ENCODE data around the gene DENND2A. TPM values are rescaled to one million over a fixed set of nuclear protein-coding genes. Genes with fewer than 3 reads are reported as not detected.

The DENND2A gene
- total and polyA plus RNA-seq, 10 of the 15 experiments (the other 5 are each of a cell fraction or from before 2014, with no cell fraction given), result 0.01 TPM; not detected in 9

DNA sequence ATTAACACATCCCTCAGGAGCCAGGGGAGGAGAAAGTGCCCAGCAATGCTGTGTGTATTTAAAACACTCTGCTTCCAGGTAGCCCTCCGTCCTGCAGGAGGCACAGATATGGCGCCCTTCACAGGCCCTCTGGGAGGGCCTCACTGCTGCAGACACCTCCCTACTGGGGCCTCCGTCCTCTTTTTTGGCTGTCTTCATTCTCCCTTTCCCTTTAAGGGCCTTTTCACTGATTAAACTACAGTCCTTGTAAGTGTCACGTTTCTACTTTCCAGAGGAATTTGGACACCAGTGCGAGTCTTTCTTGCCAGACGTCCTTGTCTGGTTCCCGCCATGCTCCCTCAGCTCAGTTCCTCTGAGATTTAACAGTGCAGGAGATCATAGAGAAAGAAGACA, 121.6 kb downstream of the DENND2A start (continued):
- TF ChIP-seq, protein P1, sequence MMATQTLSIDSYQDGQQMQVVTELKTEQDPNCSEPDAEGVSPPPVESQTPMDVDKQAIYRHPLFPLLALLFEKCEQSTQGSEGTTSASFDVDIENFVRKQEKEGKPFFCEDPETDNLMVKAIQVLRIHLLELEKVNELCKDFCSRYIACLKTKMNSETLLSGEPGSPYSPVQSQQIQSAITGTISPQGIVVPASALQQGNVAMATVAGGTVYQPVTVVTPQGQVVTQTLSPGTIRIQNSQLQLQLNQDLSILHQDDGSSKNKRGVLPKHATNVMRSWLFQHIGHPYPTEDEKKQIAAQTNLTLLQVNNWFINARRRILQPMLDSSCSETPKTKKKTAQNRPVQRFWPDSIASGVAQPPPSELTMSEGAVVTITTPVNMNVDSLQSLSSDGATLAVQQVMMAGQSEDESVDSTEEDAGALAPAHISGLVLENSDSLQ (IDR thresholded peaks at IDR 0.05), result no peak
- TF ChIP-seq YBX1 (IDR thresholded peaks at IDR 0.05) (no peak), LARP7 (IDR thresholded peaks at IDR 0.05) (no peak)
- TF ChIP-seq, protein P2, sequence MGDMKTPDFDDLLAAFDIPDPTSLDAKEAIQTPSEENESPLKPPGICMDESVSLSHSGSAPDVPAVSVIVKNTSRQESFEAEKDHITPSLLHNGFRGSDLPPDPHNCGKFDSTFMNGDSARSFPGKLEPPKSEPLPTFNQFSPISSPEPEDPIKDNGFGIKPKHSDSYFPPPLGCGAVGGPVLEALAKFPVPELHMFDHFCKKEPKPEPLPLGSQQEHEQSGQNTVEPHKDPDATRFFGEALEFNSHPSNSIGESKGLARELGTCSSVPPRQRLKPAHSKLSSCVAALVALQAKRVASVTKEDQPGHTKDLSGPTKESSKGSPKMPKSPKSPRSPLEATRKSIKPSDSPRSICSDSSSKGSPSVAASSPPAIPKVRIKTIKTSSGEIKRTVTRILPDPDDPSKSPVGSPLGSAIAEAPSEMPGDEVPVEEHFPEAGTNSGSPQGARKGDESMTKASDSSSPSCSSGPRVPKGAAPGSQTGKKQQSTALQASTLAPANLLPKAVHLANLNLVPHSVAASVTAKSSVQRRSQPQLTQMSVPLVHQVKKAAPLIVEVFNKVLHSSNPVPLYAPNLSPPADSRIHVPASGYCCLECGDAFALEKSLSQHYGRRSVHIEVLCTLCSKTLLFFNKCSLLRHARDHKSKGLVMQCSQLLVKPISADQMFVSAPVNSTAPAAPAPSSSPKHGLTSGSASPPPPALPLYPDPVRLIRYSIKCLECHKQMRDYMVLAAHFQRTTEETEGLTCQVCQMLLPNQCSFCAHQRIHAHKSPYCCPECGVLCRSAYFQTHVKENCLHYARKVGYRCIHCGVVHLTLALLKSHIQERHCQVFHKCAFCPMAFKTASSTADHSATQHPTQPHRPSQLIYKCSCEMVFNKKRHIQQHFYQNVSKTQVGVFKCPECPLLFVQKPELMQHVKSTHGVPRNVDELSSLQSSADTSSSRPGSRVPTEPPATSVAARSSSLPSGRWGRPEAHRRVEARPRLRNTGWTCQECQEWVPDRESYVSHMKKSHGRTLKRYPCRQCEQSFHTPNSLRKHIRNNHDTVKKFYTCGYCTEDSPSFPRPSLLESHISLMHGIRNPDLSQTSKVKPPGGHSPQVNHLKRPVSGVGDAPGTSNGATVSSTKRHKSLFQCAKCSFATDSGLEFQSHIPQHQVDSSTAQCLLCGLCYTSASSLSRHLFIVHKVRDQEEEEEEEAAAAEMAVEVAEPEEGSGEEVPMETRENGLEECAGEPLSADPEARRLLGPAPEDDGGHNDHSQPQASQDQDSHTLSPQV (IDR thresholded peaks at IDR 0.05), result no peak
- TF ChIP-seq, protein P3, sequence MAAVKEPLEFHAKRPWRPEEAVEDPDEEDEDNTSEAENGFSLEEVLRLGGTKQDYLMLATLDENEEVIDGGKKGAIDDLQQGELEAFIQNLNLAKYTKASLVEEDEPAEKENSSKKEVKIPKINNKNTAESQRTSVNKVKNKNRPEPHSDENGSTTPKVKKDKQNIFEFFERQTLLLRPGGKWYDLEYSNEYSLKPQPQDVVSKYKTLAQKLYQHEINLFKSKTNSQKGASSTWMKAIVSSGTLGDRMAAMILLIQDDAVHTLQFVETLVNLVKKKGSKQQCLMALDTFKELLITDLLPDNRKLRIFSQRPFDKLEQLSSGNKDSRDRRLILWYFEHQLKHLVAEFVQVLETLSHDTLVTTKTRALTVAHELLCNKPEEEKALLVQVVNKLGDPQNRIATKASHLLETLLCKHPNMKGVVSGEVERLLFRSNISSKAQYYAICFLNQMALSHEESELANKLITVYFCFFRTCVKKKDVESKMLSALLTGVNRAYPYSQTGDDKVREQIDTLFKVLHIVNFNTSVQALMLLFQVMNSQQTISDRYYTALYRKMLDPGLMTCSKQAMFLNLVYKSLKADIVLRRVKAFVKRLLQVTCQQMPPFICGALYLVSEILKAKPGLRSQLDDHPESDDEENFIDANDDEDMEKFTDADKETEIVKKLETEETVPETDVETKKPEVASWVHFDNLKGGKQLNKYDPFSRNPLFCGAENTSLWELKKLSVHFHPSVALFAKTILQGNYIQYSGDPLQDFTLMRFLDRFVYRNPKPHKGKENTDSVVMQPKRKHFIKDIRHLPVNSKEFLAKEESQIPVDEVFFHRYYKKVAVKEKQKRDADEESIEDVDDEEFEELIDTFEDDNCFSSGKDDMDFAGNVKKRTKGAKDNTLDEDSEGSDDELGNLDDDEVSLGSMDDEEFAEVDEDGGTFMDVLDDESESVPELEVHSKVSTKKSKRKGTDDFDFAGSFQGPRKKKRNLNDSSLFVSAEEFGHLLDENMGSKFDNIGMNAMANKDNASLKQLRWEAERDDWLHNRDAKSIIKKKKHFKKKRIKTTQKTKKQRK (IDR thresholded peaks at IDR 0.05; ENCODE audit: low read depth, low read length), result no peak
- TF ChIP-seq, protein P4, sequence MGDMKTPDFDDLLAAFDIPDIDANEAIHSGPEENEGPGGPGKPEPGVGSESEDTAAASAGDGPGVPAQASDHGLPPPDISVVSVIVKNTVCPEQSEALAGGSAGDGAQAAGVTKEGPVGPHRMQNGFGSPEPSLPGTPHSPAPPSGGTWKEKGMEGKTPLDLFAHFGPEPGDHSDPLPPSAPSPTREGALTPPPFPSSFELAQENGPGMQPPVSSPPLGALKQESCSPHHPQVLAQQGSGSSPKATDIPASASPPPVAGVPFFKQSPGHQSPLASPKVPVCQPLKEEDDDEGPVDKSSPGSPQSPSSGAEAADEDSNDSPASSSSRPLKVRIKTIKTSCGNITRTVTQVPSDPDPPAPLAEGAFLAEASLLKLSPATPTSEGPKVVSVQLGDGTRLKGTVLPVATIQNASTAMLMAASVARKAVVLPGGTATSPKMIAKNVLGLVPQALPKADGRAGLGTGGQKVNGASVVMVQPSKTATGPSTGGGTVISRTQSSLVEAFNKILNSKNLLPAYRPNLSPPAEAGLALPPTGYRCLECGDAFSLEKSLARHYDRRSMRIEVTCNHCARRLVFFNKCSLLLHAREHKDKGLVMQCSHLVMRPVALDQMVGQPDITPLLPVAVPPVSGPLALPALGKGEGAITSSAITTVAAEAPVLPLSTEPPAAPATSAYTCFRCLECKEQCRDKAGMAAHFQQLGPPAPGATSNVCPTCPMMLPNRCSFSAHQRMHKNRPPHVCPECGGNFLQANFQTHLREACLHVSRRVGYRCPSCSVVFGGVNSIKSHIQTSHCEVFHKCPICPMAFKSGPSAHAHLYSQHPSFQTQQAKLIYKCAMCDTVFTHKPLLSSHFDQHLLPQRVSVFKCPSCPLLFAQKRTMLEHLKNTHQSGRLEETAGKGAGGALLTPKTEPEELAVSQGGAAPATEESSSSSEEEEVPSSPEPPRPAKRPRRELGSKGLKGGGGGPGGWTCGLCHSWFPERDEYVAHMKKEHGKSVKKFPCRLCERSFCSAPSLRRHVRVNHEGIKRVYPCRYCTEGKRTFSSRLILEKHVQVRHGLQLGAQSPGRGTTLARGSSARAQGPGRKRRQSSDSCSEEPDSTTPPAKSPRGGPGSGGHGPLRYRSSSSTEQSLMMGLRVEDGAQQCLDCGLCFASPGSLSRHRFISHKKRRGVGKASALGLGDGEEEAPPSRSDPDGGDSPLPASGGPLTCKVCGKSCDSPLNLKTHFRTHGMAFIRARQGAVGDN (IDR thresholded peaks at IDR 0.05), result no peak
- TF ChIP-seq, protein P5, sequence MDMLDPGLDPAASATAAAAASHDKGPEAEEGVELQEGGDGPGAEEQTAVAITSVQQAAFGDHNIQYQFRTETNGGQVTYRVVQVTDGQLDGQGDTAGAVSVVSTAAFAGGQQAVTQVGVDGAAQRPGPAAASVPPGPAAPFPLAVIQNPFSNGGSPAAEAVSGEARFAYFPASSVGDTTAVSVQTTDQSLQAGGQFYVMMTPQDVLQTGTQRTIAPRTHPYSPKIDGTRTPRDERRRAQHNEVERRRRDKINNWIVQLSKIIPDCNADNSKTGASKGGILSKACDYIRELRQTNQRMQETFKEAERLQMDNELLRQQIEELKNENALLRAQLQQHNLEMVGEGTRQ (IDR thresholded peaks at IDR 0.05; ENCODE audit: borderline replicate concordance, low read depth, low read length), result no peak

All from GM12878 (cell line).